Liver (tissue), 4 donors: ENCODE data around the gene ADH1A. TPM values are rescaled to one million over a fixed set of nuclear protein-coding genes. Genes with fewer than 3 reads are reported as not detected.

ENCODE experiments used
- polyA plus RNA-seq, 2 donors: library from polyadenylated mRNA; stranded (reverse) in 1 of 2; unstranded in 1 of 2; fragments of 200-250 nt in 1 of 2; fragments of >200 nt in 1 of 2; fragmentation: Nextera tagmentation in 1 of 2; extraction: Ambion mirVana in 1 of 2; gene quantifications; one replicate each; pipeline versions ENCODE4 v1.2.1 to v1.2.3, GENCODE V29; 2013 to 2015
- total RNA-seq, 2 donors: library from RNA; depleted of rRNA; stranded (reverse); fragments of >200 nt; gene quantifications; one replicate each; pipeline ENCODE4 v1.2.3, GENCODE V29; 2014
- donor health status: healthy.
- donor health status: healthy.
- donor health status: healthy.

ADH1A gene
- total and polyA plus RNA-seq, 4 donors: 123 to 554 (median 347) TPM

Other genes with a start within 250 kb of the ADH1A start
- gene ADH5, start 202.2 kb downstream of the ADH1A start, total RNA-seq: 100 to 1,000 TPM; 113 to 127 TPM
- gene ADH5, start 202.2 kb downstream of the ADH1A start, polyA plus RNA-seq: 100 to 1,000 TPM in 1 of 2 donors, 10 to 100 TPM in 1; 90.4 to 190 TPM
- gene ADH4, start 146.7 kb downstream of the ADH1A start, total RNA-seq: 100 to 1,000 TPM in 1 of 2 donors, 10 to 100 TPM in 1; 31.1 to 363 TPM
- 100 to 1,000 TPM in 1 of 2 donors, 10 to 100 TPM in 1; 71.4 to 221 TPM for gene ADH4, start 146.7 kb downstream of the ADH1A start, polyA plus RNA-seq
- gene ADH6, start 71.7 kb downstream of the ADH1A start, total RNA-seq: 100 to 1,000 TPM; 115 to 163 TPM
- gene ADH6, start 71.7 kb downstream of the ADH1A start, polyA plus RNA-seq: 10 to 100 TPM; 36.7 to 98.2 TPM
- gene ADH1B, start 30.4 kb upstream of the ADH1A start, total RNA-seq: 1,000 to 10,000 TPM in 1 of 2 donors, 10 to 100 TPM in 1; 38.3 to 1,460 TPM
- 1,000 to 10,000 TPM in 1 of 2 donors, 100 to 1,000 TPM in 1; 658 to 1,163 TPM for gene ADH1B, start 30.4 kb upstream of the ADH1A start, polyA plus RNA-seq
- 10 to 100 TPM in 1 of 2 donors, under 1 TPM in 1; 0.84 to 74.3 TPM for gene ADH1C, start 61.8 kb upstream of the ADH1A start, total RNA-seq
- 100 to 1,000 TPM in 1 of 2 donors, 10 to 100 TPM in 1; 88.3 to 374 TPM for gene ADH1C, start 61.8 kb upstream of the ADH1A start, polyA plus RNA-seq
- gene ADH7, start 144.4 kb upstream of the ADH1A start, total RNA-seq: under 1 TPM in 1 of 2 donors, not detected in 1; under 0.01 TPM
- not detected for gene ADH7, start 144.4 kb upstream of the ADH1A start, polyA plus RNA-seq
- not detected for gene C4orf17, start 220.0 kb upstream of the ADH1A start, total RNA-seq
- gene C4orf17, start 220.0 kb upstream of the ADH1A start, polyA plus RNA-seq: not detected